GM18502 (cell line): Measurements from ENCODE around the gene STRA6.

Experiments
- ATAC-seq: cut with Tn5 transposase; IDR thresholded peaks from one replicate; pipeline ENCODE4 v1.9.1; 2021; ENCODE audit warnings: mild to moderate bottlenecking; ENCODE audit not compliant: unreplicated experiment, poor library complexity

Gene STRA6

GRCh38 chr15:74185710-74186348 is 16.8 kb downstream of the STRA6 start:
- no peak for ATAC-seq

GRCh38 chr15:74184582-74185091 is 17.9 kb downstream of the STRA6 start:
- no peak for ATAC-seq

GRCh38 chr15:74182131-74182530 is 20.5 kb downstream of the STRA6 start:
- ATAC-seq = no peak

- ATAC-seq = no peak
These were observed 21.5 kb downstream of the STRA6 start for GRCh38 chr15:74180881-74181602.

GRCh38 chr15:74179983-74180880 is 22.4 kb downstream of the STRA6 start:
- no peak for ATAC-seq

GRCh38 chr15:74179101-74179841 is 23.3 kb downstream of the STRA6 start:
- ATAC-seq = no peak

GRCh38 chr15:74178326-74179100 is 24.1 kb downstream of the STRA6 start:
- ATAC-seq = no peak

GRCh38 chr15:74176262-74177214 is 26.0 kb downstream of the STRA6 start:
- ATAC-seq = no peak

GRCh38 chr15:74175271-74176191 is 27.1 kb downstream of the STRA6 start:
- no peak for ATAC-seq

GRCh38 chr15:74174958-74175253 is 27.7 kb downstream of the STRA6 start:
- no peak for ATAC-seq

GRCh38 chr15:74174219-74174957 is 28.2 kb downstream of the STRA6 start:
- no peak for ATAC-seq

- no peak for ATAC-seq
These were observed 29.0 kb downstream of the STRA6 start, which contains the start of gene ISLR for GRCh38 chr15:74173380-74174218. Gene ISLR (plus strand): TSS chr15:74173710. CDS start chr15:74174859, 1,149 bp downstream.

- ATAC-seq = no peak
These were observed 29.7 kb downstream of the STRA6 start for GRCh38 chr15:74172701-74173379.

- no peak for ATAC-seq
These were observed 30.5 kb downstream of the STRA6 start for GRCh38 chr15:74171965-74172541.
